RPMI8226 (cell line): ENCODE results near the gene SFTPA2.
"Not testable (repeated sequence)": the region's sequence is repeated elsewhere in the genome, so short reads cannot be mapped to it uniquely, and the experiment has no call there.

ENCODE experiments used
- DNase-seq: peaks from one replicate; pipeline ENCODE4 v3.0.0-alpha.2; 2015

SFTPA2 gene

GRCh38 chr10:79509934-79510508, 50.2 kb downstream of the SFTPA2 start:
- not testable (repeated sequence) for DNase-seq

GRCh38 chr10:79509306-79509933, 50.8 kb downstream of the SFTPA2 start:
- not testable (repeated sequence) for DNase-seq

GRCh38 chr10:79508245-79508644, 52.0 kb downstream of the SFTPA2 start:
- not testable (repeated sequence) for DNase-seq

DNA sequence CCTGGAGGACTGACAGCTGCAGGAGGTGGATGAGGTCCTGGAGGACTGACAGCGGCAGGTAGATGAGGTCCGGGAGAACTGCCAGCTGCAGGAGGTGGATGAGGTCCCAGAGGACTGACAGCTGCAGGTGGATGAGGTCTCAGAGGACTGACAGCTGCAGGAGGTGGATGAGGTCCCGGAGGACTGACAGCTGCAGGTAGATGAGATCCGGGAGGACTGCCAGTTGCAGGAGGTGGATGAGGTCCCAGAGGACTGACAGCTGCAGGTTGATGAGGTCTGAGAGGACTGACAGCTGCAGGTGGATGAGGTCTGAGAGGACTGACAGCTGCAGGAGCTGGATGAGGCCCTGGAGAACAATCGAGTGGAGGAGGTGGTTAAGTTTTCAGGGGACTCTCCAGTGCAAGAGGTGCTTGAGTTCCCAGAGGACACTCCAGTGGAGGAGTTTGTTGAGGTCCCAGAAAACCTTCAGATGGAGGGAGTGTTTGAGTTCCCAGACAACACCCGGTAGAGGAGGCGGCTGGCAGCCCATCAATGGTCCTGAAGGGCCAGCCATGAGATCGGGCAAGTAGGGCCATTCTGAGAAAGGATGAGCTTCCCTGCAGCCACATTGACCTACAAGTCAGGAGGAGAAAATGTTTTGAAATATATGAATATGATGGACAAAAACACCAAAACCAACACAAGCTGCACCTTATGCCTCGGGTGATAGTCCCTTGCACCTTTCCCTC, 52.6 kb downstream of the SFTPA2 start:
- DNase-seq = peak; percentile 14
